Measurements from ENCODE around the gene PSMB2. TPM values are rescaled to one million over a fixed set of nuclear protein-coding genes. Genes with fewer than 3 reads are reported as not detected.

Gene PSMB2
- polyA plus RNA-seq, 1 donor from 2014 or later, result 48.2 TPM

DNA sequence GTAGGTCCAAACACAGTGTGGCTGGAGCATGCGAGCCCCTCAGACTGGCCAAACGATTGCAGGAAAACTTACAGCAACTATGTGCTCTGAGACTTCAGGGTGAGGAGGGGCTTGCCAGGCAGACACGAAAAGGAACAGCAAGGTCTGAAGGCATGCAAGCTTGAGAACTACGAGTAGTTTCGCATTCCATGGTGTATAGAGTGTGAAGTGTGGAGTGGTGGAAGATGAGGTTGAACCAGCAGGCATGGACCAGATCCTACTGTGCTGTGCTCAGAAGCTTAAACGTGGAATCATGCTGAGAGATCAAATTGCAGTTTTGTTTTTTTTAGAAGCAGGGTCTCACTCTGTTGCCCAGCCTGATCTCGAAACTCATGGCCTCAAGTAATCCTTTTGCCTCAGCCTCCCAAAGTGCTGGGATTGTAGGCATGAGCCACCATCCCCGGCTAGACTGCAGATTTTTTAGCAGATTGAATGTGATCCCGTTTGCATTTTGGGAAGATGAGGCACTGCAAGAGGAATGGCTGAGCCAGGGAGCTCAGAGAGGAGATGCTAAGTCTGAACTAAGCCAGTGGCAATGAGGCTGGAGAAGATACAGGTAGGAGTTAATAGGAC, 73.3 kb downstream of the PSMB2 start:
- H4K20me1 ChIP-seq (ENCODE audit: insufficient read depth), result no peaks in the 10 kb centered on the region
- no peak overlapping the region for H2AFZ ChIP-seq (ENCODE audit: low read depth, low read length)

DNA sequence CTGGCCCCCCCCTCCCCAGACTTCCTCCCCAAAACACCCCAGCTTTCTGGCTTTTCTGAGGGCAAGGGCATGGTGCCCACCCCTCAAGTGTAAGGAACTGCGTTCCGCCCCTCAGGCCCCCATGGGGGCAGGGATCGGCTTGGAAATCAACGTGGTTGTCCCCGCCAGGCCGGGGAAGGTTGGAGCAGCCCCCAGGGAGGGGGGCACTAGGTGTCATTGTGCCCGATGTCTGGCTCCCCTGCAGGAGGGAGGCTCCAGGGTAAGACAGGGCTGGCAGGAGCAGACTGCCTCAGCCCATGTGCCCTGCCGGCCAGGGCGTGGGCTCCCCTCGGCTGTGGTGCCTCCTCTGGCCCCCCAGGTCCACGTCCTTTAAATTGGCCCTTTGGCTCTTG, 75.6 kb downstream of the PSMB2 start:
- Histone ChIP-seq H3K9me2 (ENCODE audit: insufficient read depth, low read length) (no peaks in the 10 kb centered on the region), H4K20me1 (ENCODE audit: insufficient read depth) (no peaks in the 10 kb centered on the region), H3K79me2 (replicated peaks; ENCODE audit: insufficient read depth, low read length) (no peaks in the 10 kb centered on the region), H3K4me2 (ENCODE audit: low read length) (no peak overlapping the region), H3K27ac (ENCODE audit: low read length) (no peak overlapping the region), H2AFZ (ENCODE audit: low read depth, low read length) (no peak overlapping the region), H3K36me3 (ENCODE audit: insufficient read depth, low read length) (no peaks in the 10 kb centered on the region), H3K9me3 (ENCODE audit: low read length) (no peaks in the 10 kb centered on the region), H3F3A (ENCODE audit: insufficient read depth, low read length, poor library complexity, severe bottlenecking) (no peaks in the 10 kb centered on the region), H3K4me3 (ENCODE audit: low read length) (no peak overlapping the region), H3K27me3 (ENCODE audit: insufficient read depth, low read depth, low read length) (peaks cover 11% of the 10 kb centered on the region), H3K9ac (ENCODE audit: low read length) (no peak overlapping the region)
- TF ChIP-seq RAD21 (conservative IDR thresholded peaks at IDR 0.05) (no peak), TAF1 (IDR thresholded peaks at IDR 0.05; ENCODE audit: low read depth) (no peak), MXI1 (conservative IDR thresholded peaks at IDR 0.05; ENCODE audit: poor library complexity, severe bottlenecking) (no peak), EZH2 (IDR thresholded peaks at IDR 0.05; ENCODE audit: borderline replicate concordance, insufficient read depth, low read length, poor library complexity, severe bottlenecking) (no peak), EP300 (conservative IDR thresholded peaks at IDR 0.05; ENCODE audit: poor library complexity, severe bottlenecking) (no peak), SMC3 (conservative IDR thresholded peaks at IDR 0.05; ENCODE audit: poor library complexity) (no peak), POLR2AphosphoS5 (IDR thresholded peaks at IDR 0.05) (no peak)
- TF ChIP-seq, protein P1, sequence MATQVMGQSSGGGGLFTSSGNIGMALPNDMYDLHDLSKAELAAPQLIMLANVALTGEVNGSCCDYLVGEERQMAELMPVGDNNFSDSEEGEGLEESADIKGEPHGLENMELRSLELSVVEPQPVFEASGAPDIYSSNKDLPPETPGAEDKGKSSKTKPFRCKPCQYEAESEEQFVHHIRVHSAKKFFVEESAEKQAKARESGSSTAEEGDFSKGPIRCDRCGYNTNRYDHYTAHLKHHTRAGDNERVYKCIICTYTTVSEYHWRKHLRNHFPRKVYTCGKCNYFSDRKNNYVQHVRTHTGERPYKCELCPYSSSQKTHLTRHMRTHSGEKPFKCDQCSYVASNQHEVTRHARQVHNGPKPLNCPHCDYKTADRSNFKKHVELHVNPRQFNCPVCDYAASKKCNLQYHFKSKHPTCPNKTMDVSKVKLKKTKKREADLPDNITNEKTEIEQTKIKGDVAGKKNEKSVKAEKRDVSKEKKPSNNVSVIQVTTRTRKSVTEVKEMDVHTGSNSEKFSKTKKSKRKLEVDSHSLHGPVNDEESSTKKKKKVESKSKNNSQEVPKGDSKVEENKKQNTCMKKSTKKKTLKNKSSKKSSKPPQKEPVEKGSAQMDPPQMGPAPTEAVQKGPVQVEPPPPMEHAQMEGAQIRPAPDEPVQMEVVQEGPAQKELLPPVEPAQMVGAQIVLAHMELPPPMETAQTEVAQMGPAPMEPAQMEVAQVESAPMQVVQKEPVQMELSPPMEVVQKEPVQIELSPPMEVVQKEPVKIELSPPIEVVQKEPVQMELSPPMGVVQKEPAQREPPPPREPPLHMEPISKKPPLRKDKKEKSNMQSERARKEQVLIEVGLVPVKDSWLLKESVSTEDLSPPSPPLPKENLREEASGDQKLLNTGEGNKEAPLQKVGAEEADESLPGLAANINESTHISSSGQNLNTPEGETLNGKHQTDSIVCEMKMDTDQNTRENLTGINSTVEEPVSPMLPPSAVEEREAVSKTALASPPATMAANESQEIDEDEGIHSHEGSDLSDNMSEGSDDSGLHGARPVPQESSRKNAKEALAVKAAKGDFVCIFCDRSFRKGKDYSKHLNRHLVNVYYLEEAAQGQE (IDR thresholded peaks at IDR 0.05; ENCODE audit: borderline replicate concordance), result no peak

More for the DNA sequence above, 73.3 kb downstream of the PSMB2 start:
- TF ChIP-seq EZH2 (IDR thresholded peaks at IDR 0.05; ENCODE audit: borderline replicate concordance, insufficient read depth, low read length, poor library complexity, severe bottlenecking) (no peak), SMC3 (conservative IDR thresholded peaks at IDR 0.05; ENCODE audit: poor library complexity) (no peak), MXI1 (conservative IDR thresholded peaks at IDR 0.05; ENCODE audit: poor library complexity, severe bottlenecking) (no peak), RAD21 (conservative IDR thresholded peaks at IDR 0.05) (no peak), POLR2AphosphoS5 (IDR thresholded peaks at IDR 0.05) (no peak), TAF1 (IDR thresholded peaks at IDR 0.05; ENCODE audit: low read depth) (no peak), EP300 (conservative IDR thresholded peaks at IDR 0.05; ENCODE audit: poor library complexity, severe bottlenecking) (no peak)
- TF ChIP-seq, protein P1 (IDR thresholded peaks at IDR 0.05; ENCODE audit: borderline replicate concordance), result no peak
- TF ChIP-seq, protein P2, sequence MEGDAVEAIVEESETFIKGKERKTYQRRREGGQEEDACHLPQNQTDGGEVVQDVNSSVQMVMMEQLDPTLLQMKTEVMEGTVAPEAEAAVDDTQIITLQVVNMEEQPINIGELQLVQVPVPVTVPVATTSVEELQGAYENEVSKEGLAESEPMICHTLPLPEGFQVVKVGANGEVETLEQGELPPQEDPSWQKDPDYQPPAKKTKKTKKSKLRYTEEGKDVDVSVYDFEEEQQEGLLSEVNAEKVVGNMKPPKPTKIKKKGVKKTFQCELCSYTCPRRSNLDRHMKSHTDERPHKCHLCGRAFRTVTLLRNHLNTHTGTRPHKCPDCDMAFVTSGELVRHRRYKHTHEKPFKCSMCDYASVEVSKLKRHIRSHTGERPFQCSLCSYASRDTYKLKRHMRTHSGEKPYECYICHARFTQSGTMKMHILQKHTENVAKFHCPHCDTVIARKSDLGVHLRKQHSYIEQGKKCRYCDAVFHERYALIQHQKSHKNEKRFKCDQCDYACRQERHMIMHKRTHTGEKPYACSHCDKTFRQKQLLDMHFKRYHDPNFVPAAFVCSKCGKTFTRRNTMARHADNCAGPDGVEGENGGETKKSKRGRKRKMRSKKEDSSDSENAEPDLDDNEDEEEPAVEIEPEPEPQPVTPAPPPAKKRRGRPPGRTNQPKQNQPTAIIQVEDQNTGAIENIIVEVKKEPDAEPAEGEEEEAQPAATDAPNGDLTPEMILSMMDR (IDR thresholded peaks at IDR 0.05; ENCODE audit: poor library complexity, severe bottlenecking), result no peak
- H3K9me3 ChIP-seq (ENCODE audit: low read length), result no peaks in the 10 kb centered on the region
- no peaks in the 10 kb centered on the region for H3K9me2 ChIP-seq (ENCODE audit: insufficient read depth, low read length)
- peaks cover 33% of the 10 kb centered on the region for H3K27me3 ChIP-seq (ENCODE audit: insufficient read depth, low read depth, low read length)
- no peaks in the 10 kb centered on the region for H3F3A ChIP-seq (ENCODE audit: insufficient read depth, low read length, poor library complexity, severe bottlenecking)
- H3K27ac ChIP-seq (ENCODE audit: low read length), result no peak overlapping the region
- no peak overlapping the region for H3K9ac ChIP-seq (ENCODE audit: low read length)
- H3K79me2 ChIP-seq (replicated peaks; ENCODE audit: insufficient read depth, low read length), result no peaks in the 10 kb centered on the region
- H3K4me3 ChIP-seq (ENCODE audit: low read length), result no peak overlapping the region
- no peaks in the 10 kb centered on the region for H3K36me3 ChIP-seq (ENCODE audit: insufficient read depth, low read length)
- H3K4me2 ChIP-seq (ENCODE audit: low read length), result no peak overlapping the region

Measured in neural cell (in vitro differentiated cells).